HG03460 (cell line): Measurements from ENCODE around the gene MGLL.

Source experiments
- ATAC-seq: cut with Tn5 transposase; IDR thresholded peaks from one replicate; pipeline ENCODE4 v1.9.1; 2021; ENCODE audit not compliant: unreplicated experiment

MGLL gene

GRCh38 chr3:127760361-127760760 lies 62.0 kb downstream of the MGLL start:
- ATAC-seq = no peak

GRCh38 chr3:127759826-127760225 lies 62.5 kb downstream of the MGLL start:
- no peak for ATAC-seq

GRCh38 chr3:127758013-127758412 lies 64.3 kb downstream of the MGLL start:
- ATAC-seq = no peak

GRCh38 chr3:127755305-127755681 lies 67.0 kb downstream of the MGLL start:
- no peak for ATAC-seq

- ATAC-seq = no peak
Observed at GRCh38 chr3:127754411-127755304, 67.7 kb downstream of the MGLL start.

- no peak for ATAC-seq
Observed at GRCh38 chr3:127753898-127754410, 68.4 kb downstream of the MGLL start.

GRCh38 chr3:127753338-127753737 lies 69.0 kb downstream of the MGLL start:
- no peak for ATAC-seq

GRCh38 chr3:127751782-127752181 lies 70.5 kb downstream of the MGLL start:
- ATAC-seq = no peak

- ATAC-seq = no peak
Observed at GRCh38 chr3:127751163-127751621, 71.1 kb downstream of the MGLL start.

- ATAC-seq = peak; percentile 39
Observed at GRCh38 chr3:127750226-127751031, 71.9 kb downstream of the MGLL start.

GRCh38 chr3:127749787-127750225 lies 72.5 kb downstream of the MGLL start:
- no peak for ATAC-seq

GRCh38 chr3:127749361-127749760 lies 73.0 kb downstream of the MGLL start:
- no peak for ATAC-seq

GRCh38 chr3:127748754-127749327 lies 73.5 kb downstream of the MGLL start:
- ATAC-seq = no peak

- no peak for ATAC-seq
Observed at GRCh38 chr3:127747751-127748521, 74.4 kb downstream of the MGLL start.

GRCh38 chr3:127747066-127747465 lies 75.2 kb downstream of the MGLL start:
- no peak for ATAC-seq

GRCh38 chr3:127746400-127747057 lies 75.8 kb downstream of the MGLL start:
- no peak for ATAC-seq

- no peak for ATAC-seq
Observed at GRCh38 chr3:127745656-127746399, 76.5 kb downstream of the MGLL start.

- no peak for ATAC-seq
Observed at GRCh38 chr3:127744875-127745274, 77.4 kb downstream of the MGLL start.

GRCh38 chr3:127744253-127744815 lies 78.0 kb downstream of the MGLL start:
- no peak for ATAC-seq
